Neural cell (in vitro differentiated cells): ENCODE data around the gene BCL2L12.

Experiments used
- EZH2 ChIP-seq: fragments of 200-600, 300-800 bp; shearing (Covaris generic), sonication (generic); IDR thresholded peaks from 2 replicates; pipeline ENCODE4 v1.6.1; 2014; ENCODE audit warnings: antibody characterized with exemption, low read length, borderline replicate concordance, mild to moderate bottlenecking; ENCODE audit not compliant: insufficient read depth, poor library complexity, severe bottlenecking
- MXI1 ChIP-seq: fragments of 450-650 bp; conservative IDR thresholded peaks from 2 replicates; pipeline ENCODE4 v1.6.1; 2014; ENCODE audit warnings: antibody characterized with exemption, mild to moderate bottlenecking; ENCODE audit not compliant: poor library complexity, severe bottlenecking
- TF ChIP-seq, protein P1 (sequence below): fragments of 450-650 bp; IDR thresholded peaks from 2 replicates; pipeline ENCODE4 v1.5.1; 2014; ENCODE audit warnings: antibody characterized with exemption, mild to moderate bottlenecking, moderate library complexity; ENCODE audit not compliant: poor library complexity, severe bottlenecking

DNA sequence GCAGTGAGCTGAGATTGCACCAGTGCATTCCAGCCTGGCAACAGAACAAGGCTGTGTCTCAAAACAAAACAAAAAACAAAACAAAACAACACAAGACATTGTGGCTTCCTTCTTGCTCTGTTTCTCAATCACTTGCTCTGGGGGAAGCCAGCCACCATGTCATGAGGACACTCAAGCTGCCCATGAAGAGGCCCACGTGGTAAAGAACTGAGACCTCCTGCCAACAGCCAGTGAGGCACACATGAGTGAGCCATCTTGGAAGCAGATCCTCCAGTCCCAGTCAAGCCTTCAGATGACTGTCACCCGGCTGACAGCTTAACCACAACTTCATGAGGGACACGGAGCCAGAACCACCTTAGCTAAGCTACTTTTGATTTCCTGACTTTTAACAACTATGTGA lies 50.4 kb downstream of the BCL2L12 start:
- TF ChIP-seq, protein P1, sequence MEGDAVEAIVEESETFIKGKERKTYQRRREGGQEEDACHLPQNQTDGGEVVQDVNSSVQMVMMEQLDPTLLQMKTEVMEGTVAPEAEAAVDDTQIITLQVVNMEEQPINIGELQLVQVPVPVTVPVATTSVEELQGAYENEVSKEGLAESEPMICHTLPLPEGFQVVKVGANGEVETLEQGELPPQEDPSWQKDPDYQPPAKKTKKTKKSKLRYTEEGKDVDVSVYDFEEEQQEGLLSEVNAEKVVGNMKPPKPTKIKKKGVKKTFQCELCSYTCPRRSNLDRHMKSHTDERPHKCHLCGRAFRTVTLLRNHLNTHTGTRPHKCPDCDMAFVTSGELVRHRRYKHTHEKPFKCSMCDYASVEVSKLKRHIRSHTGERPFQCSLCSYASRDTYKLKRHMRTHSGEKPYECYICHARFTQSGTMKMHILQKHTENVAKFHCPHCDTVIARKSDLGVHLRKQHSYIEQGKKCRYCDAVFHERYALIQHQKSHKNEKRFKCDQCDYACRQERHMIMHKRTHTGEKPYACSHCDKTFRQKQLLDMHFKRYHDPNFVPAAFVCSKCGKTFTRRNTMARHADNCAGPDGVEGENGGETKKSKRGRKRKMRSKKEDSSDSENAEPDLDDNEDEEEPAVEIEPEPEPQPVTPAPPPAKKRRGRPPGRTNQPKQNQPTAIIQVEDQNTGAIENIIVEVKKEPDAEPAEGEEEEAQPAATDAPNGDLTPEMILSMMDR: no peak
- TF ChIP-seq MXI1 (no peak), EZH2 (no peak)
